ENCODE measurements around the gene DOP1A.

DNA sequence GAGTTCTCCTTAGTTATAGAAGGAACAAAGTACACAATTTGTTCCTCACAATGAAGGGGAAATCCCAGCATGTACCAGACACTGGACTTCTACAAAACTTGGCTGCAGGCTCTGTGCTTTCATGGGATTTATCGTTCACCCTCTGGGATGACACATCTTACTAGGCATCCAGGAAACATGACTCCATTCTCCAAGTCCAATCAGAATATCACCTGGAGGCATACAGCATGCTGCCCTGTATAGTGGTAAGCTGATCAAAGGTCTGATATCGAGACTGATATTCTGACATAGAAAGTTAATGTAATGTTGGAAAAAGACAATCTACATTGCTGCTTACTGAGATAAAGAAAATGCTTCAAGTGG, 132.4 kb downstream of the DOP1A start:
- TF ChIP-seq, protein P1, sequence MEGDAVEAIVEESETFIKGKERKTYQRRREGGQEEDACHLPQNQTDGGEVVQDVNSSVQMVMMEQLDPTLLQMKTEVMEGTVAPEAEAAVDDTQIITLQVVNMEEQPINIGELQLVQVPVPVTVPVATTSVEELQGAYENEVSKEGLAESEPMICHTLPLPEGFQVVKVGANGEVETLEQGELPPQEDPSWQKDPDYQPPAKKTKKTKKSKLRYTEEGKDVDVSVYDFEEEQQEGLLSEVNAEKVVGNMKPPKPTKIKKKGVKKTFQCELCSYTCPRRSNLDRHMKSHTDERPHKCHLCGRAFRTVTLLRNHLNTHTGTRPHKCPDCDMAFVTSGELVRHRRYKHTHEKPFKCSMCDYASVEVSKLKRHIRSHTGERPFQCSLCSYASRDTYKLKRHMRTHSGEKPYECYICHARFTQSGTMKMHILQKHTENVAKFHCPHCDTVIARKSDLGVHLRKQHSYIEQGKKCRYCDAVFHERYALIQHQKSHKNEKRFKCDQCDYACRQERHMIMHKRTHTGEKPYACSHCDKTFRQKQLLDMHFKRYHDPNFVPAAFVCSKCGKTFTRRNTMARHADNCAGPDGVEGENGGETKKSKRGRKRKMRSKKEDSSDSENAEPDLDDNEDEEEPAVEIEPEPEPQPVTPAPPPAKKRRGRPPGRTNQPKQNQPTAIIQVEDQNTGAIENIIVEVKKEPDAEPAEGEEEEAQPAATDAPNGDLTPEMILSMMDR (IDR thresholded peaks at IDR 0.05), result no peak
- TF ChIP-seq EZH2 (IDR thresholded peaks at IDR 0.05; ENCODE audit: borderline replicate concordance, insufficient read depth, low read depth, low read length, poor library complexity, severe bottlenecking), result no peak

All from B cell (primary cell).